ENCODE results near the gene PARP11.
A peak's percentile ranks its signal among the peaks of the same experiment; 100 is the strongest.

The PARP11 gene

DNA sequence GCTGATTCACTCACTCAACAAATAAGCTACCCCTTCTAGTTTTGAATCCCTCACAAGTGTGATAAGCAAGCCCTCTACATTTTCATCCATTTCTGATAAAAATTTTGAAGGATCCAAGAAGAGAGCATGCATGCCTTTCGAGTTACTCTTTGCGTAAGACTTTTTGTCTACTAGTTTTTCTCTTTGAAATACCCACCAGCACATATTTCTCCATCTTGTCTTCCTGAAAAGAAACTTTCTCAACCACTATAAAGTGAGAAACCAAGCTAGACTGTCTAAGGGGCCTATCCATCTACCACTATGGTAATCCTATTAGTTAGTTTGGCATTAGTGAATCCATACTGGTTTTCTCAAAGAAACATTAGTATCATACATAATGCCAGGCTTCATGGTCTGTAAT is 56.9 kb downstream of the PARP11 start:
- no peak for DNase-seq

GRCh38 chr12:3815094-3815766 is 58.0 kb downstream of the PARP11 start:
- no peak for DNase-seq

- no peak for DNase-seq
These were observed 62.7 kb downstream of the PARP11 start for GRCh38 chr12:3810540-3810939.

- DNase-seq, result no peak
These were observed 63.2 kb downstream of the PARP11 start for GRCh38 chr12:3810016-3810370.

DNA sequence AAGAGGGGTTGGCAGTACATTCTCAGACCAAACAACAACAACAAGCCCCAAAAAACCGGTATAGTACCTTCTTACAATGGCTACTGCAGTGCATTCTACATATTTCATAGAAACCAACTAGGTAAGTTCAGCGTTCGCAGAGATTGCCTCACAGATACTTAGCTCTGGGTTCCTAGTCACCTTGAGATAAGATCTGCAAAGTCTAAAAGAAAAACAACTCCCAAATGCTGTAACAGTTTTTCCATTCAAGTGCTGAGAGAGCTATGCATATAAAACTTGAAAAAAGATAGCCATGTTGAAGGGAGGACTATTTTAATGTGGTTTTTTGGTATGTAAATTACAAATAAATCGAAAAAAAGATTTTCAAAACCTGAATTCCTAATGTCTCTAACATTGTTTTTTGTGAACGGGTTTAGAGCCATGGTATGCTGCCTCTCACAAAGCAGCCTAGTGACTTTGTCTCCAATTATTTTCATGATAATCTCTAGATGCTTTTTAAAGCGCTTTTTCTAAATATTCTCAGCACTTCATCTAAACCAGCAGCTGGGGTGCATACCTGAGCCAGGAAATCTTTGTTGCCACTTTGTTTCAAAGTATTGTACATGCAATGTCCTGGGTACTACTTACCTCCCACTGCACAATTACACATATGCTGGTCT is 63.7 kb downstream of the PARP11 start:
- DNase-seq, result no peak

GRCh38 chr12:3805077-3805476 is 68.1 kb downstream of the PARP11 start:
- DNase-seq, result no peak

DNA sequence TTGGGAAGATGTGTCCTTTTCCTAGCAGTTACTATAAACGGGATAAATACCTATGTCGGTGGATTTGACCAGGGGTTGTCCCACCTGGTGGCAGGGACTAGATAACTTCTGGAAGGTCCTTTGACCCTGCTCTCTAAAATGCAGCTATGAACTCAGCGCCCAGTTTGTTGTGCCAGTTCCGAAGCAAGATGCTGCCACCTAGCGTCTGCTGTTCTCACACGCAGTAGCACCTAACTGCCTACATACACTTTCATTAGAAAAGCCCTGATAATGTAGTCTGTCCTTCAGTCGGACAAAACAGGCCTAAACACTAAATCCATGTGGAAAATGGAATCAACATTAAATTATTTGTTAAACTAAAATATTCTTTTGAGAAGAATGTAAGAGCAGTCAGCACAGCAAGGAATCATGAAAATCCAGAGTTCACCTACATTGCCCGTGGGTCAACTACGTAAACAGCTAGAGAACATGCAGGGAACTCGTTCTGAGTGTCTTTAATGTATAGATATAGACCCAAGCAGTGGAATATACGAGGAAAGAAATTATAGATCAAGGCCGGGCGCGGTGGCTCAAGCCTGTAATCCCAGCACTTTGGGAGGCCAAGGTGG is 69.2 kb downstream of the PARP11 start:
- peak; percentile 27 to 78 for DNase-seq

- DNase-seq, result no peak
These were observed 70.5 kb downstream of the PARP11 start for GRCh38 chr12:3802721-3803120.

- no peak for DNase-seq
These were observed 75.6 kb downstream of the PARP11 start for GRCh38 chr12:3797531-3798048.

DNA sequence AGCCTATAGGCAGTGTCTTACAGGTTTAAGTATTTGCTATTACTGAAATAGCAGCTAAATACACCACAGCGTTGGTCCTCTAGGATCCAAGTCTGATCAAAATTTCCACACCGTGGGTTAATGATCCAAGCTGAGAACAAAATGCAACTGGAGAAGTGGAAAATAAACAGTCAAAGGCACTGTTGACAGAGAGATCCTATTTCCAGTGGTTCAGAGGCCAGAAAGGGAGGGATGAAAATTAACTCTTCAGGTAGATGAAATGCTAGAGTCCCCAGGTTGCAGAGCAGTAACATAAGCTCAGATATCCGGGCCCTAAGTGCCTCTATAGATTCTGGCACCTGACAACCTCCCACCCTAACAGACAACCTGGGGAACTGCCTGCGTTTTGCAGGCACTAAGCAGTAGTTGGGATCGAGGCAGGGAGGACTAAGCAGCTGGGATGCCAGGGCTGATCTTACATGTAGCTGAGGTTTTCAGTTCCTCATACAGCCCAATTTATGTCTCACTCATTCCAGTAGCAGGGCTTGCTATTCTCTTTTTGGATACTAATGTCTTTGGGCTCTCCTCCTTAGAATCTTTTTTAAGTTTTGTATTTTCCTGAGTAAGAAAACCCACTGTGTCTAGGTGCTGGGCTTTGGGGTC is 77.6 kb downstream of the PARP11 start:
- peak; percentile 67 to 71 for DNase-seq

DNA sequence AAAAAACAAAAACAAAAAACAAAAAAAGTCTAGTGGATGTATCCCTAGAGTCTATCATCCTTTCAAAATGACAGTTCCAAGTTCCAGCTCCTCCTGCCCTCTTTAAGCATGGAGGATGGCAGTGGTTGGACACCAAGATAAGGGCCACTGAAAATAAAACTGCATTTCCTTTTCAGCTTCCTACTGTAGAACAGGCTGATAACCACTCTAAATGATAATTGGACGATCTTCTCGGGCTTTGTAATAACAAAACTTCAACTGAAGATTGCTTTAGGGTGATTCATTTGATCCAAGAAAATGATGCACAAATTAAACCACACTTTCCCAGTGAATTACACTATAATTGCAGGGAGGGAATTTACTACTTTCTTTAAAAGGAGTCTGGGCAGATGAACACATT is 78.1 kb downstream of the PARP11 start:
- no peak for DNase-seq

DNA sequence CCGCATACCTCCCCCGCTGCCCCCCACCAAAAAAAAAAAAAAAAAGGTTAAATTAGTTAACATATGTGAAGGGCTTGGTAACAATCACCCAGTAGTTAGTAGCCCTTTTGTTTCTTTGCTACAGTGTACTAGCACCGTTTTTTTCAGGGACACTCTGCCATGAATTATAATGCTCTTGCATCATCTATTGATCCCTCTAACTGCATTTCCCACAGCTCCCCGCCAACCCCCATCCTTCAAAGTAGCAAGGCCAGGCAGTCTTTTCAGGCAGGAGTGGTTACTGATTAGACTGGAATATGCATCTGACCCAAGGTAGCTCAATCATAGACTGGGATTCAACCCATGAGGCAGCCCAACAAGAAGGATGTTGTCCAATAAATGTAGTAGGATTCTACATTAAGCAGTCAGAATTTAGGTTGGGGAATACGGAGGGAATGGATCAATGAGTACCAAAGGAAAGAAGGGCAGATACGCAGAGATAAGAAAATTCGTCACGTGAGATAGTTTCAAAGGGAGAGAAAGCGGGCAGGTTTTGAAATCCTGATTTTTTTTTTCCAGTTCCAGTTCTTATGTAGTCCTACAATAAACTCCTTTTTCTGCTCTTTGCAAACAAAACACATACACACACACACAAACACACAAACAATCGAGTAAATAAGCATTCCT is 80.4 kb downstream of the PARP11 start:
- DNase-seq, result no peak

DNA sequence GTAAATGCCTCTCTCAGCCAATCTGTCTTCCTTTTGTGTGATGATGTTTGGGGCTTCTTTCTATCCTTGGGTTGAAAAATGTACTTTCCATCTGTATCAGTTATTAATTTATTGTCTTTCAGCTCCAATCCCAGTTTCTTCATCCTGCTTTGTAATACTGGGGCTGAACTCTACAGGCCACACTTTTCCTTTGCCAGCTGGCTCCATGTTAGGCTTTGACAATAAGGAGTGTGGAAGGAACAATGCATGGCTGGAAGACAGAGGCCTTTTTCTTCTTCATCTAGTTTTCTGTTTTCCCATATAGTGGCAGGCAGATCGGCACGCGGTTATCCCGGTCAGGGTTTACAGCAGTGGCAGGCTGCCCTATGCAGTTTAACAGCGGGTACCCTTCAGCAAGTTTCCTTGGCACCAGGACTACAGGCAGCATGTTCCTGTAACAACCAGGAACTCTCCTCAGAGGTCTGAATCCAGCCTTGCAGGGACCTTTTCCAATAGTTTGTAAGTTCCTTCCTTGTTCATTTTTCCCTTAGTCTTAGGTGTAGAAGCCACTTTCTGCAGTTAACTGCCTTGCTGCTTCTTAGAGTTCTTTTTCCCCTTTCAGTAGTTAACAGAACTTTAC is 81.8 kb downstream of the PARP11 start:
- DNase-seq, result no peak

GRCh38 chr12:3790642-3791041 is 82.6 kb downstream of the PARP11 start:
- no peak for DNase-seq

- no peak for DNase-seq
These were observed 83.4 kb downstream of the PARP11 start for GRCh38 chr12:3789838-3790237.

DNA sequence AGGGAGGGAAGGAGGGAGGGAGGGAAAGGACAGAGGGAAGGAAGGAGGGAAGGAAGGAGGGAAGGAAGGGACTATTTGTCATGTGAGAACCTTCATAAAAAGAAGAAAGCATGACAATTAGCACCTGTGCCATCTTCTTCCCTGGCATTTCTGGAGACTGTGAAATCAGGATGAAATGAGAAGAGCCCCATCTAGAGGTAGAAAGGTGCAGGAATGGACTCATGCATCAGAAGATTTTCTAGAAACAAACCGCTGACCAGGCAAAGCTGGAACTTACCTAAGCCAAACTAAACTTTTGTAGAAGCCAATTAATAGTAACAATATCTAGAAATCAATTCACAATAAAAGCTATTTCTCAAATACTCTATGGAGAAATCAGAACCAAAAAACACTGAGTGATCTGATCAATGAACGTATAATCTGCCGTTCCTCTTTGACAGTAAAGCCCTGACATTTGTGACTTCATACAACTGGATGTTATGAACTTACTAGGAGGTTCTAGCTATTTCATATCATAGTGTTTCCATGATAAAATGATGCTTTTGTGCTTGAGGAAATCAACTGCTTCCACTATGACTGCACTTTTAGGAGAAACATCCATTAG is 95.9 kb downstream of the PARP11 start:
- DNase-seq, result peak; percentile 27 to 71

DNA sequence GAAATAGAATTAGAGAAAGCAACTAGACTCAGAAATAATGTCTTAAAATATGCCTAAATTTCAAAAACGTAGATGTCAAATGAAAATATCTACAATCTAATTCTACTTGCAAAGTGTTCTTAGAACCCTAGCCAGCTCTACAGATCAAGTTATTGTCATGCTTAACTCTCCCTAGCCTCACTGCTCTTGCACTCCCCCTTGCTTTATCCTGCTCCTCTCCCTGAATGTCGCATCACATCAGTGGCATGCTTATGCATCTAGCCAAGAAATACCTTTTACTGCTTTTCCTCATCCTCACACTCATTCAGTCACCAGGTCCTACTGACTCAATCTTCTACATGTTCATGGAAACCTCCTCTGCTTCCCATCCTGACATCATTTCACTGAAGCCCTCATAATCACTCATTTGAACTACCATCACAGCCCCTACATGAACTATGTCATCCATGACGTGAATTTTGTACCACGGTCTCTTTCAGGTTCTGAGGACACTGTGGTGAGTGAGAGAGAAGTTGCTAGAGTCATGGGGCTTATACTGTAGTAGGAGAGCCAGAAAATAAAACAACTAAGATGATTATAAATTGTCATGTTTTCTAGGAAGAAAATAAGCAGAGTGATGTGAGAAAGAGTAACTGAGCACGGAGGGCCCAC is 97.7 kb downstream of the PARP11 start:
- DNase-seq, result no peak

- DNase-seq, result no peak
These were observed 100.8 kb downstream of the PARP11 start for GRCh38 chr12:3772380-3772779.

- DNase-seq, result no peak
These were observed 101.3 kb downstream of the PARP11 start for GRCh38 chr12:3771853-3772252.

- DNase-seq, result no peak
These were observed 102.3 kb downstream of the PARP11 start for GRCh38 chr12:3770891-3771290.

- DNase-seq, result no peak
These were observed 104.2 kb downstream of the PARP11 start for GRCh38 chr12:3768911-3769447.

All from NCI-H526 (cell line).